NB4 (cell line): ENCODE results near the gene GNG2.

Experiments
- POLR2A ChIP-seq: IDR thresholded peaks from 2 replicates; pipeline ENCODE4 v1.6.1; 2011; ENCODE audit warnings: mild to moderate bottlenecking; ENCODE audit not compliant: insufficient read length; ENCODE audit errors: extremely low read depth
- TF ChIP-seq, protein P1 (sequence below): IDR thresholded peaks from one replicate; pipeline ENCODE4 v1.5.1; 2012; ENCODE audit warnings: low read depth, low read length
- TF ChIP-seq, protein P2 (sequence below): IDR thresholded peaks from 2 replicates; pipeline ENCODE4 v1.6.1; 2011; ENCODE audit warnings: low read depth, low read length

DNA sequence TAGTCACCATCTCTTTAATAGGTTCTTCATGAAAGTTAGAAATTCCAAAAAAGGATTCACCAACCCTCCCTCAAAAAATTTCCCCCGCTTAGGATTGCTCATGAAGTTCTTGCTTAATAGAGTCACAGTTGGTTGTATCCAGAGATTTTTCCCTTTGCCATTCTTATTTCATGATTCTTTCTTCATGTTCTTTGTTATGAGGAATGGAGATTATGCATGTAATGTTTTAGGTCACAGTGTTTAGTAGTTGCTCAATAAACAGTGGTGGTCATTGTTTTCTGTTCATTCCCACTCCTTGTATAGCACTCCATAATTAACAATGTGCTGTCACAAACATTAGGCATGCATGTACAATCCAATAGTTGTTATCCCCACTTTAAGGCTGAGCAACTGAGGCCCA lies 77.7 kb downstream of the GNG2 start:
- TF ChIP-seq POLR2A = no peak
- TF ChIP-seq, protein P1, sequence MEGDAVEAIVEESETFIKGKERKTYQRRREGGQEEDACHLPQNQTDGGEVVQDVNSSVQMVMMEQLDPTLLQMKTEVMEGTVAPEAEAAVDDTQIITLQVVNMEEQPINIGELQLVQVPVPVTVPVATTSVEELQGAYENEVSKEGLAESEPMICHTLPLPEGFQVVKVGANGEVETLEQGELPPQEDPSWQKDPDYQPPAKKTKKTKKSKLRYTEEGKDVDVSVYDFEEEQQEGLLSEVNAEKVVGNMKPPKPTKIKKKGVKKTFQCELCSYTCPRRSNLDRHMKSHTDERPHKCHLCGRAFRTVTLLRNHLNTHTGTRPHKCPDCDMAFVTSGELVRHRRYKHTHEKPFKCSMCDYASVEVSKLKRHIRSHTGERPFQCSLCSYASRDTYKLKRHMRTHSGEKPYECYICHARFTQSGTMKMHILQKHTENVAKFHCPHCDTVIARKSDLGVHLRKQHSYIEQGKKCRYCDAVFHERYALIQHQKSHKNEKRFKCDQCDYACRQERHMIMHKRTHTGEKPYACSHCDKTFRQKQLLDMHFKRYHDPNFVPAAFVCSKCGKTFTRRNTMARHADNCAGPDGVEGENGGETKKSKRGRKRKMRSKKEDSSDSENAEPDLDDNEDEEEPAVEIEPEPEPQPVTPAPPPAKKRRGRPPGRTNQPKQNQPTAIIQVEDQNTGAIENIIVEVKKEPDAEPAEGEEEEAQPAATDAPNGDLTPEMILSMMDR = no peak
- TF ChIP-seq, protein P2, sequence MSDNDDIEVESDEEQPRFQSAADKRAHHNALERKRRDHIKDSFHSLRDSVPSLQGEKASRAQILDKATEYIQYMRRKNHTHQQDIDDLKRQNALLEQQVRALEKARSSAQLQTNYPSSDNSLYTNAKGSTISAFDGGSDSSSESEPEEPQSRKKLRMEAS = no peak
